Measurements from ENCODE around the gene ADRA1B.

- TF ChIP-seq ZNF274 (IDR thresholded peaks at IDR 0.05; ENCODE audit: low read depth, low read length) (no peak), YY1 (IDR thresholded peaks at IDR 0.05; ENCODE audit: insufficient read depth, insufficient read length) (no peak)
Observed at GRCh38 chr5:159905496-159905895, 10.8 kb upstream of the ADRA1B start.
